ENCODE measurements around the gene EHBP1L1.
A peak's percentile ranks its signal among the peaks of the same experiment; 100 is the strongest.

Gene EHBP1L1

DNA sequence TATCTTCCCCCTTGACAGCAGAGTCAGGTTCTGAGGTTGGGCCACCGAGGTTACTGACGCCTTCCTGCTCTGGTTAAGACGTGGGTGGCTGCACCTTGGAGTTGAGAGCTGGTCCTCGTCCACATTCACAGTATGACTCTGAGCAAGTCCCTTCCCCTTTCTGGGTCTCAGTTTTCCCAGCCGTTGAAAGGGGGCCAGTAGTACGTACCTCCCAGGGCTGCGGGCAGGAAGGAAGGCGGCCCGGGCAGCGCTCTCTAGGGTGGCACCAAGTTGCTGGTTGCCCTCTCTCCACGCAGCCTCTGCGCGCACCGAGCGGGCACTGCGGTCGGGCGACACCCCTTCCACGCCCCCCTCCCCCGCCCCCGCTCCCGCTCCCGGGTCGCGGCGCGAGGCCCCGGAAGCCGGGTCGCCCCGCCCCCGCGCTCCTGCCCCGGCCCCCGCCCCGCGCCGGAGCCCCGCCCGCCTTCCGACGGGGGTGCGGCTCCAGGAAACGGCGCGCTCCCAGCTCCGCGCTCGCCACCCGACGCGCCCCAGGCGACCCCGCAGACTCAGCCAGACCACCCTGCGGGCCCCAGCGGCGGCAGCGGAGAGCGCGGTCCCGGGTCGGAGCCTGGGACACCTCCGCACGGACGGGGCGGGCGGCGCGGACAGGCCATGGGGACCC, at the start of gene EHBP1L1:
EHBP1L1 (plus strand) TSS at position 486 of the 664 bp plus-strand sequence. CDS start 250 bp downstream, outside the sequence.
- DNase-seq, result no peak

DNA sequence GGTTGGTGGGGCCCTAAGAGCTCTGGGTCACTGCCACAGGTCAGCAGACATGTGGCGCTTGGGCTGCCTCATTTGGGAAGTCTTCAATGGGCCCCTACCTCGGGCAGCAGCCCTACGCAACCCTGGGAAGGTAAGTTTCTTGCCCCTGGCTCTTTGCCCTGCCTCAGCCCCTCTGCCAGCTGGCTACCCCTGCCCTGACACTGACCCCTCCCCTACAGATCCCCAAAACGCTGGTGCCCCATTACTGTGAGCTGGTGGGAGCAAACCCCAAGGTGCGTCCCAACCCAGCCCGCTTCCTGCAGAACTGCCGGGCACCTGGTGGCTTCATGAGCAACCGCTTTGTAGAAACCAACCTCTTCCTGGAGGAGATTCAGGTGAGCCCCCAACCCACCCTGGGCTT, 49.1 kb upstream of the EHBP1L1 start:
- no peak for DNase-seq

DNA sequence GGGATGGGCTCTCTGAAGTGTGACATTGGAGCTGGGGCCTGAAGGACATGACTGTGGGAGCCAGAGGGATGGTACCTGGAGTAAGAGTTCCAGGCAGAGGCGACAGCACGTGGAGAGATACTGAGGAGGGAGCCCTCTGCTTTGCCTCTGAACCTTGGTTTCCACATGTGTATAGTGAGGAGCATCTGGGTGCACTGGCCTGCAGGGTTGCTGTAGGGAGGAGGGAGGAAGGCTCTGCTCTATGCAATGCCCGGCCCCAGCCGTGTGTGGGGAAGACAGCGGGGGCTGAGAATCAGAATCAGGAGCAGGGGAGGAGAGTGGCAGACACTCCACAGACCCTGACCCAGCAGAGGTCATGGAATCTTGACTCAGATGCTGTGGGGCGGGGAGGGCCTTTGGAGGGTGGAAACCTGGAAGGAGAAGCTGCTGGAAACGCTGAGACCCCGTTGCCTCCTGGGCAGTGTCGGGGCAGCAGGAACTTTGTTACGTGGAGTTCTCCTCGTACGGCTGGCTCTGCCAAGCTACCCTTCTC, 47.0 kb upstream of the EHBP1L1 start:
- no peak for DNase-seq

DNA sequence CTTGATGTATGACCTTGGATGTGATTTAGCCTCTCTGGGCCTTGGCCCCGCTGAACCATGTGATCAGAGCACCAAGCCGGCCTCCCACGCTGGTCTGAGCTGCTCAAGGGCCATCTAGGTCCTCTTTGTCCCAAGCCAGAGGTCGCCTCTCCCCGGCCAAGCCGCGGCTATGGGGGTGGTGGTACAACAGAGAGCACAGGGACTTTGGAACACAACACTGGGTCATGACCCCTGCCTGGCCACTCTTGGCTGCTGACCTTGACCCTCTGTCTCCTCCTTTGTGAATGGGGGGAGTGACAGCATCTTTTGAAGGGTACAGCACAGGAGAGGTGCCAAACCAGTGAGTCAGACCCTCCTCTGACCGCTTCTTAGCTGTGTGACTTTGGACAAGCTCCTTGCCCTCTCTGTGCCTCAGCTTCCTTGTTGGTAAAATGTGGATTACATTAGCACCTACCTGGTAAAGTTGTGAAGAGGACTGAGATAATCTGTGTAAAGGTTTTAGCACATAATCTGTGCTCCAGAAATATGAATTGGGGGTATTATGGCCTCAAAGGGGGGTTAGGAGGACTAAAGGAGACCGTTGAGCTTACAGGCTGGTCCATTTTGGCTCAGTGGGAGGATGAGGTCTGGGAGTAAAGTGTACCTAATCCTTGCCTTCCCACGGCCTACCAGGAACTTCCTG, 46.2 kb upstream of the EHBP1L1 start:
- no peak for DNase-seq

DNA sequence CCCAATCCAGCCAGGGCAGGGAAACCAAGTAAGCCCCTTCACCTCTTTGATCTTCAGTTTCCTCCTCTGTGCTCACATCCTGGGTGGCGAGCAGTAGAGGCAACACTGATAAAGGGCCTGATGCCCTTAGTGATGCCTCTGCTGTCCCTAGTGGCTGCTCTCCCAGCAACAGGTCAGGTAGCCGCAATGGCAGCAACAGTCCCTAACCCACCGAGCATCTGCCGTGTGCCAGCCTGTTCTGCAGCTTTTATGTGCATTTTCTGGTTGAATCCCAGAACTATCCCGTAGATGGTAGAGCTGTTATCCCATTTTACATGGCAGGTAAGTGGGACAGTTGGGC, 45.7 kb upstream of the EHBP1L1 start:
- DNase-seq, result no peak

DNA sequence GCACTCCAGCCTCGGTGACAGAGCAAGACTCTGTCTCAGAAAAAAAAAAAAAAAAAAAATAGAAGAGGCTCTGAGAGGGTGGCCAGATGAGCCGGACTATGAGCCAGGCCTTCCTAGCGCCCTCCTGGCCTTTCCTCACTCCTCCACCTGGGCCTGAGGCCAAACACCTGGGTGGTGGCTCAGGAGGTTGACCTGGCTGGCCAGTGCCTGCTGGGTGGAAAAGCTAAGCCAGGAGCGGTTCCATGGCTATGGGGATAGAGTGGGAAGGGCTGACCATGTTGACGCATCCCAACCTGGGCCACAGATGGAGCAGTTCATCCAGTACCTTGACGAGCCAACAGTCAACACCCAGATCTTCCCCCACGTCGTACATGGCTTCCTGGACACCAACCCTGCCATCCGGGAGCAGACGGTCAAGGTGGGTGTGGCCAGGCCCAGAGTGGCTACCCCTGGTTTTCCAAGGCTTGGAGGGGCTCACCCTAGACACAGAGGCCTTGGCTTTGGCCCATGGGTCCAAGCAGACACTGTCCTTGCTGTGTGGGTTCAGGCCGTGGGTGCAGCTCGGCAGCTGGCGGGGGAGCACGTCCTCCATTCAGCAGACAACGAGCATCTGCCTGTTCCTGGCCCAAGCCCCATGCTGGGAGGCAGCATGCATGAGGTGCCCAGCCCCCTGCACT, 43.3 kb upstream of the EHBP1L1 start:
- DNase-seq, result no peak

DNA sequence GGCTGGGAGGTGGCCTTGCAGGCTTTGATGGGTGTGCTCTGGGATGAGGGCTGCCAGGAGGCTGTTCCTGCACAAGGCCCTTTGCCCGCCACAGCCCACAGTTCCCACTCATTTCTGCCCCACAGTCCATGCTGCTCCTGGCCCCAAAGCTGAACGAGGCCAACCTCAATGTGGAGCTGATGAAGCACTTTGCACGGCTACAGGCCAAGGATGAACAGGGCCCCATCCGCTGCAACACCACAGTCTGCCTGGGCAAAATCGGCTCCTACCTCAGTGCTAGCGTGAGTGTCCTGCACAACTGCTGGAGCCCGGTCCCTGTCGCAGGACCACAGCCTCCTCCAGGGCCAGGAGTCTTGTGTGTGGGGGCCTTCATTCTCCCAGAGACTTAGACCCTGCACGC, 40.8 kb upstream of the EHBP1L1 start:
- DNase-seq, result no peak

DNA sequence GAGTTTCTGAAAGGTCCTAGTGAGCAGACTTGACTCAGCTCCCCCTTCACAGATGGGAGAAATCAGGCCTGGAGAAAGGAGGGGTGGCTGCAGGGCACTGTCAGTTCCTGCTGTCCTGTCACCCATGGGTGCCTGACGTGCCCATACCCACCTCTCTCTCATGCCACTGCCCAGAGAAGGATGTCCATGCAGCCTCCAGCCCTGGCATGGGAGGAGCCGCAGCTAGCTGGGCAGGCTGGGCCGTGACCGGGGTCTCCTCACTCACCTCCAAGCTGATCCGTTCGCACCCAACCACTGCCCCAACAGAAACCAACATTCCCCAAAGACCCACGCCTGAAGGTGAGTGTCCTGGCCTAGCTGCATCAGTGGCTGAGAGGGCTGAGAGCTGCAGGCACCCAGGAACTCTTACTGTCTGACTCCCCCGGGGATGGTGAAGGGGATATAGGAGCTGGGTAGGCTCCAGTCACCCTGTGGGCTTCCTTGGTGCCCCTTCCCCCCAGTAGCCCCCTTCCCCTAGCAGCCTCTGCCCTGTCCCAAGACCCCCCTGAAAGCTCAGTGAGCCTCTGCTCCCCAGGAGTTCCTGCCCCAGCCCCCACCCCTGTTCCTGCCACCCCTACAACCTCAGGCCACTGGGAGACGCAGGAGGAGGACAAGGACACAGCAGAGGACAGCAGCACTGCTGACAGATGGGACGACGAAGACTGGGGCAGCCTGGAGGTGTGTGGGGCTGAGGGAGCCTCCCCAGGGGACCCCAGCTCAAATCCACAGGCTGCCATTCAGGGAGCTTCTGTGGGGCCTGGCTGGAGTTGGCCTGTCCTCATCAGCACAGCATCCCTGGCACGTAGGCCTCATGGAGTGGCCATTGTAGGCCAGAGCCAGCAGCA, 39.2 kb upstream of the EHBP1L1 start:
- no peak for DNase-seq

DNA sequence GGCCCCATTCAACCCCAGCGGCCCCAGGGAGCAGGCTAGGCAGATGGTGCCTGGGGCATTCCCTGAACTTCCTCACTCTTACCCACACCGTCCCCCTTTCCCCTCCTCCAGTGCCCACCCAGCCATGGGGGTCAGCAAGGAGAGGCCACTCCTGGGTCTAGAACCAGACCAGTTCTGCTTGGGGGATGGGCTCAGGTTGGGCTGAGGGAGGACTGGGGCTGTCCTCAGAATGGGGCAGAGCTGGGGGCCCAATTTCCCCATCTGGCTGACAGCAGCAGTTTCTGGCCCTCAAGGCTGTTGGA, 38.6 kb upstream of the EHBP1L1 start:
- no peak for DNase-seq

DNA sequence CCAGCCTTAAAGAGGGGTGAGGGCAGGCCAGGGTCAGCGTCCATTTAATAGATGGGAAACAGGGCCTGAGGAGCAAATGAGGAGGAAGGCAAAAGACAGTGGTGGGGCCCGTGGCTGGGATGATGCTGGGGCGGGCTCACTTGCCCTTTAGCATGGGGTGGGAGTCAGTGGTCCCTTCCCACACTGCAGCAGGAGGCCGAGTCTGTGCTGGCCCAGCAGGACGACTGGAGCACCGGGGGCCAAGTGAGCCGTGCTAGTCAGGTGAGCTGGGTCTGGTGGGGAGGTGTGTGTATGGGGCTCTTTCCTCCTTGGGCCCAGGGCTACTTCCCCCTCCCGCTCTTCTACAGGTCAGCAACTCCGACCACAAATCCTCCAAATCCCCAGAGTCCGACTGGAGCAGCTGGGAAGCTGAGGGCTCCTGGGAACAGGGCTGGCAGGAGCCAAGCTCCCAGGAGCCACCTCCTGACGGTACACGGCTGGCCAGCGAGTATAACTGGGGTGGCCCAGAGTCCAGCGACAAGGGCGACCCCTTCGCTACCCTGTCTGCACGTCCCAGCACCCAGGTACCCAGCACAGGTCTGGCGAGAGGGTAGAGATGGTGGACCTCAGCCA, 38.1 kb upstream of the EHBP1L1 start:
- no peak for DNase-seq

DNA sequence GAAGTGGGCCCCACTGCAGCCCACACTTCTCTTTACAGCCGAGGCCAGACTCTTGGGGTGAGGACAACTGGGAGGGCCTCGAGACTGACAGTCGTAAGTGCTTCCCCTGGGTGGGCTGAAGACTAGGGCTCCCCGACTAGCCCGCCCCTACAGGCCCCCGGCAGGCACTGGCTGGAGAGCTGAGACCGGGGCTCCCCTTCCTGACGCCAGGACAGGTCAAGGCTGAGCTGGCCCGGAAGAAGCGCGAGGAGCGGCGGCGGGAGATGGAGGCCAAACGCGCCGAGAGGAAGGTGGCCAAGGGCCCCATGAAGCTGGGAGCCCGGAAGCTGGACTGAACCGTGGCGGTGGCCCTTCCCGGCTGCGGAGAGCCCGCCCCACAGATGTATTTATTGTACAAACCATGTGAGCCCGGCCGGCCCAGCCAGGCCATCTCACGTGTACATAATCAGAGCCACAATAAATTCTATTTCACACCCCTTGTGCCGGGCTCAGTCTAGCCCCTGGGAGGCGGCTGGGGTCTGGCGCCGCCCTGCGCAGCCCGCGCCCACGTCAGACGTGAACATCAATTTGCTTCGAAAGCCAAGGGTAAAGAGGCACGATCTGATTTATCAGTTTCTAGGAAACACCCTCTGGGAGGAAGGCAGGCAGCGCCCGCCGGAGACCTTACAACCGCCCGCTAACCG, 37.5 kb upstream of the EHBP1L1 start:
- no peak for DNase-seq

DNA sequence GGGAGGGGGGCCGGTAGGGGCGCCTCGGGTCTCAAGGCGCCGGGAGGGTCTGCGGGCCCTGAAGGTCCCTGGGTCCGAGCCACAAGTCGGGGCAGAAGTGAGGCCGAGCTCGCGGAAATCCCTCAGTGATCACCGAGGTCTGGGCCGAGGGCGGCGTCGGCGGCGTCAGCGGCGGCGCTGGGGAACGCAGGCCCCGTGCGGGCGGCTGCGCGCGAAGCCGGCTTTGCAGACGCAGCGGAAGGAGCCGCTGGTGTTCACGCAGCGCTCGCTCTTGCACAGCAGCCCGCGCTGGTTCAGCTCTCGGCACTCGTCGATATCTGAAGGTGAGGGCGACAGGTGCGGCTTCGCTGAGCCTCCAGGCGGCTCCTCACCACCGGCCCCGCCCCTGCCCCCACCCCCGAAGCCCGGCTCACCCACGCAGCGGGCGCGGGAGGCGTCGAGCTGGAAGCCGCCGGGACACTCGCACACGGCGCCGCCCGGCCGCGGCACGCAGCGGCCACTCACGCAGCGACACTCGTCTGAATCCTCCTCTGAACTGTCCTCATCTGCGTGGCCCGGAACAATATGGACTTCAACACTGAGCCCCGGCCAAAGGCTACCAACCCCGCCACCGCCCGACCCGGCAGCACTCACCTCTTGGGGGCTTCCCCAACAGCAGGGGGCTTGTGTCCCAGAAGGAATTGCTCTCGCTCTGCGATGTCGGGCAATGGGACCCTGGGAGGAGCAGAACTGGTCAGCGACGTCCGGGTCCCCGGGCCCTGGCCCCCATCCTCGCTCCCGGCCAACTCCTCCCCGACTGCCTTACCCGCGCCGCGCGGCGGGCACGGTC, 36.7 kb upstream of the EHBP1L1 start:
- DNase-seq, result no peak

DNA sequence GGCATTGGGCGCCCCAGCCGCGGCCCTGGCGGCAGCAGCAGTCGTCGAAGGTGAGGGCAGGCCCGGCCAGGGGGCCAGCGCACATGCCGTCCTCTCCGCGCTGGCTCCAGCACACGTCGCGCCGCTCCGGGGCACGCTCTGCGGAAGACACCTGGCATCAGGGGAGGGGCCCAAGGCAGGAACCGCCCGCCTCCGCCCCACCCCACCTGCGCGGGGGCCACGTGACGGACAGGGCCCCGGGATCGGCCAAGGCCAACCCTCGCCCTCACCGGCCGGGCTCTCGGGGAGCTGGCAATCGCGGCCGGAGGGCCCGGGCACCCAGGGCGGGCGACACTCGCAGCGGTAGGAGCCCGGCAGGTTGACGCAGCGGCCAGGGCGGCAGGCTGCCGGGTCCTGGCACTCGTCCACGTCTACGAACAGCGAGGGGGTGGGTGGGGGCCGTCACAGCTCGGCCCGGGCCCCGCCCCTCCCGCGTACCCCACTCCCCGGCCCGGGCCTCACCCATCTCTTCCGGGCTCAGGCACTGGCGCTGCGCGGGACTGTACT, 36.0 kb upstream of the EHBP1L1 start:
- DNase-seq, result no peak

DNA sequence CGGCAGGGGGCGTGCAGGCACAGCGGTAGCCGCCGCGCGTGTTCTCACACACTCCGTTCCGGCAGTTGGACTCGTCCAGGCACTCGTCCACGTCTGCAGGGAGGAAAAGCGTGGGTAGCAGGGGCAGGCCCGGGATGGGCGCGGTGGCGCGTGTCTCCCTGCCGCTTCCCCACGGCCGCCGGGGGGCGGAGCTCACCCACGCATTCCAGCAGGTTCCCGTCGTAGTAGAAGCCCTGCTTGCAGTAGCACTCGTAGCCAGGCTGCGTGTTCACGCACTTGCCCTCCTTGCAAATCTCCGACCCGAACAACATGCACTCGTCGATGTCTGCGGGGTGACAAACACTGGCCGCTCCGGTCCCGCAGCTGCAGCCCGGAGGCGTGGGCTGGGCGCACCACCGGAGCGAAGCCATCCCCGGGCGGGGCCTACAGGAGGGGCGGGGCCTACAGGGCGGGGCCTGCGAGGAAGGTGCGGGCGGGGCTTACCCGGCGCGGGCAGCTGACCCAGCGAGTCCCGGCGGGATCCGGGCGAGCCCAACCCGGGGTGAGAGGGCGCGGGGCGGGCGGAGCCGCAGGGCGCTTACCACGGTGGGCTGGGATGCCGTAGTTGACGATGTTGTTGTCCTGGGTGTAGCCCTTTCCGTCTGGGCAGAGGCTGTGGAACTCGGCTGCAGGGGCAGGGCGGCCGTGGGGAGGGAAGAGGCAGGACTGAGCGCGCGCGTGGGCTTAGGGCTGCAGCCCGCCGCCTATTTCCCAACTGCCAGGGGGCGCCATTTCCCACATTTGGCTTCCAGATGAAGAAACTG, 35.4 kb upstream of the EHBP1L1 start:
- DNase-seq, result no peak

DNA sequence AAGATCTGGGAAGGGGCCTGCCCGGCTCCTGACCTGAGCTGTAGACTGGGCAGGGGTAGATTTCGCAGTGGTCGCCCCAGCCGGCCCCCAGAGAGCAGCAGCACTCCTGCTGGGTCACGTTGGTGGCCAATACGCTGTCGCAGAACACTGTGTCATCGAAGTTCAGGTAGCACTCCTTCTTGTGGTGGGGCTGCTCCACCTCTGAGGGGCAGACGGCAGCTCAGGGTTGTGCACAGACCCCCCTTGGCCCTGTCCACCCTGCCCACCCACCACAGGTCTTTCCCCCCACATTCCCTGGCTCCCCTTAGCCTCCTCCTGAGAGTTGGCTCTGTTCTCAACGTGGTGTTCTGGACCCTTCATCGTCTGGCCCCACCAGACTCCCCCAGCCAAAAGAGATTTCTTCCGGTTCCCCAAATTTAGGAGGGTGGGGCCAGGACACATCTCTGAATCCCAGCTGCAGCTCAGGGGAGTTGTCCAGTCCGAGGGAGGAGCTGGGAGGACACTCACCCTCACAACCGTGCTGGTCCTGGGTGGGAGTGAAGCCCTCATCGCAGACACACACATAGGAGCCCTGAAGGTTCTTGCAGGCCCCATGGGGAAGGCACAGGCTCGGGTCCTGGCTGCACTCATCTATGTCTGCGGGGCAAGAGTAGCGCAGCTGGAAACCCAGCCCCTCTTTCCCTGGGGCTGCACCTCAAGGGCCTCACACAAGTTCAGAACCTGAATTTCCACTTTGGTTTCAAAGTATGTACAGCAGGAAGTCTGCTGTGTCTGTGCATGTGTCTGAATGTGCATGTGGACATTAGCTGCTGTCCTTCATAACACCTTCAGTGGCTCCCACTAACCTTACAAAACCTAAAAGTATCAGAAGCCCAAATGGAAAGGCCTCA, 34.5 kb upstream of the EHBP1L1 start:
- DNase-seq, result no peak

DNA sequence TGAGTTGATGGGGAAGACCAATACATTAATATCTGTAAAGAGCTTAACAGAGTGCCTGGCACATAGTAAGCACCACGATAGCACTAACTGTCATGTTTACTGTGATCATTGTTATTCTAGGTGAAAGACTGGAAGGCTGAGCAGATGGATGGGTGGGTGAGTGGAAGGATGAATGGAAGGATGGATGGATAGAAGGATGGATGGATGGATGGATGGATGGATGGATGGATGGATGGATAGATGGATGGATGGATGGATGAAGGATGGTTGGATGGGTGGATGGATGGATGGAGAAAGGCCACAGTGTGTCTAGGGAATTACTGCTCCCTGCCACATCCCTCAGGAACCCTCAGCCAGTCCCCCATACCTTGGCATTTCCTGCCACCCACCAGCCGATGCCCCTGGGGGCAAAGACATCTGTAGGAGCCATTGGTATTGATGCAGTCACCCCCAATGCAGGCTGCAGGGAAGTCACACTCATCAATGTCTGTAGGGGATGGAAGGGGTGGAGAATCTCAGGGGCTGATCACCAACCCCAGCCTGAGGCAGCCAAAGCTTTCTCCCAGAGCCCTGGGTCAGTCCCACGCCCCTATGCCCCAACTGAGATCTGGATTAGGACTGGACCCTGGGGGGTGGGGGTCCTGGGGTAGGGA, 33.0 kb upstream of the EHBP1L1 start:
- DNase-seq, result no peak

DNA sequence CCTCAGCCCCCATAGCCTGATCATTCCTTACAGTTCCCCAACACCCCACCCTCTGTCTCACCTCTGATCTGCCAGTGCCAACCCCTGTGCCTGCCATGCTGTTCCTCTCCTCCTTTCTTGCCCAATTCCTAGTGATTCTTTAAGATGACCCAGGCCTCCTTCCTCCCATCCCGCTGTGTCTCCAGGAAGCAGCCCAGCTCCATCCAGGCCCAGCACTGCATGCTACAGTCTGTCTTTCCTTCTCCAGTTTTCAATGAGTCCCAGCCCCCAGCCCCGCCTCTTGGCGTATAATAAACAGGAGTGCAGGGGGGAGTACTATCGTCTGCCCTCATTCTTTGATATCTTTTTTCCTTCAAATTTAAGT, 30.0 kb upstream of the EHBP1L1 start:
- DNase-seq, result no peak

DNA sequence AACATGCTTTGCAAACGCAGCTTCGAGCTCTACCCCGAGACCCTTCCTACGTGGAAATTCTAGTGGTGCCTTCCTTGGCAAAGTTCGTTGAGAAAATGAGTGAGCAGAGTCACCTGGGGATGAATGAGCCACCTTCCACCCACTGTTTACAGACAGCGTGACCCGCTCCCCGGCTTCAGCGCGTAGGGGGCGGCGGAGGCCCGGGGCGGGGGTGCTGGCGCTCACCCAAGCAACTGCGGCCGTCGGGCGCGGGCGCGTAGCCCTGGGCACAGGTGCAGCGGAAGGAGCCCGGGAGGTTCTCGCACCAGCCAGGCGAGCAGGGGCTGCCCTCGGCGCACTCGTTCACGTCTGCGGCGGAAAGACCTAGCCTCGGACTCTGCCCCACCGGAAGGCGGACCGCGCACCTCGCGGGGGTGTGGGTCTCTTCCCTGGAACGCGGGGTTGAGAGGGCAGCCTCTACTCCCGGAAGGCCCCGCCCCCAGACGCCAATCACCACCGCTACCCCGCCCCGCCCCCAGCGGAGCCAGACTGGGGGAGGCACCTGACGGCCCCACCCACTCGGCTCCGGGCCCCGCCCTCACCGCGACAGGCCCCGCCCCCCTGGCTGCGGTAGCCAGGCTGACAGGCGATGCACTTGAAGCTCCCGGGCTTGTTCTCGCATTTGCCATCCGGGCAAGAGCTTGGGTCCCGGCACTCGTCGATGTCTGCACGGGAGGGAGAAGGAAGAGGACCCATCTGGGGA, 29.5 kb upstream of the EHBP1L1 start:
- DNase-seq, result peak; percentile 76

Data from NCI-H2107 (cell line).